ENCODE measurements around the gene PTGER4.
"Not testable (repeated sequence)": the region's sequence is repeated elsewhere in the genome, so short reads cannot be mapped to it uniquely, and the experiment has no call there.

Gene PTGER4

DNA sequence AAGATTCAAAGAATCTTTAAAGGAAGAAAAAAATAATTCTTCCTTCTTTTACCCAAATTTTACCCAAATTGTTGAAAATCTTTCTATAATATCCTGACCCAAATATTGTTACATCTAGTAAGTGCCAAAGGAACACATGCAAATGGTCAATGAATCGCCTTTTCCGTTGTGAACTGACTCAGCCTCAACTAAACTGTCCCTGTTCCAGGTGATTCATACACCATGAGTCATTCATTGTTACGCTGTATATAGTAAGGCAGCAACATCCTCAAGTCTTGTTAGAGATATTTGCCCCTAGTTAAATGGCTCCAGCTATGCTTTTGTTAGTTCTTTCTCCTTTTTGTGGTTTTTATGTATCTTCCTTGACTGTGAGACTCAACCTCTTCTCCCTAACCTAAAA is 9.7 kb downstream of the PTGER4 start:
- DNase-seq (ENCODE audit: low read depth, low spot score): no peak

DNA sequence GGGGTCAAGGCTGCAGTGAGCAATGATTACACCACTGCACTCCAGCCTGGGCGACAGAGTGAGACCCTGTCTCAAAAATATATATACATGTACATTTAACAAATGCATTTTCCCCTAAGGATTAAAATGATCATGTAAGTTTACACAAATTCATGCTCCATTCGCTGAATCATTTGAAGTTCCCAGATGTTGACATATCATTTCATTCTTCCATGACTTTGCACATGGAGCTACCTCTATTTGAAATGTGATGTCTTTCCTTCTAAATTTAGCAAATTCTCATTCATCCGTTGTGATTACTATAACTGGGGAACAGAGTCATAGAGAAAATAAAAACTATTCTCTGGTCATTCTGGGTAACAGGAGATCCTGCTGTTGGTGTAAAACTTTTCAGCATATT is 10.6 kb downstream of the PTGER4 start:
- DNase-seq (ENCODE audit: low read depth, low spot score): no peak

DNA sequence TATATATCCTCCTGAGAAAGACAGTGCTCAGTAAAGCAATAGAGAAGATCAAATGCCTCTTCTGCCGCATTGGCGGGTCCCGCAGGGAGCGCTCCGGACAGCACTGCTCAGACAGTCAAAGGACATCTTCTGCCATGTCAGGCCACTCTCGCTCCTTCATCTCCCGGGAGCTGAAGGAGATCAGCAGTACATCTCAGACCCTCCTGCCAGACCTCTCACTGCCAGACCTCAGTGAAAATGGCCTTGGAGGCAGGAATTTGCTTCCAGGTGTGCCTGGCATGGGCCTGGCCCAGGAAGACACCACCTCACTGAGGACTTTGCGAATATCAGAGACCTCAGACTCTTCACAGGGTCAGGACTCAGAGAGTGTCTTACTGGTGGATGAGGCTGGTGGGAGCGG is 12.2 kb downstream of the PTGER4 start:
- DNase-seq (ENCODE audit: low read depth, low spot score): no peak

- no peak for DNase-seq (ENCODE audit: low read depth, low spot score)
These were observed 14.7 kb downstream of the PTGER4 start for GRCh38 chr5:40694433-40694832.

DNA sequence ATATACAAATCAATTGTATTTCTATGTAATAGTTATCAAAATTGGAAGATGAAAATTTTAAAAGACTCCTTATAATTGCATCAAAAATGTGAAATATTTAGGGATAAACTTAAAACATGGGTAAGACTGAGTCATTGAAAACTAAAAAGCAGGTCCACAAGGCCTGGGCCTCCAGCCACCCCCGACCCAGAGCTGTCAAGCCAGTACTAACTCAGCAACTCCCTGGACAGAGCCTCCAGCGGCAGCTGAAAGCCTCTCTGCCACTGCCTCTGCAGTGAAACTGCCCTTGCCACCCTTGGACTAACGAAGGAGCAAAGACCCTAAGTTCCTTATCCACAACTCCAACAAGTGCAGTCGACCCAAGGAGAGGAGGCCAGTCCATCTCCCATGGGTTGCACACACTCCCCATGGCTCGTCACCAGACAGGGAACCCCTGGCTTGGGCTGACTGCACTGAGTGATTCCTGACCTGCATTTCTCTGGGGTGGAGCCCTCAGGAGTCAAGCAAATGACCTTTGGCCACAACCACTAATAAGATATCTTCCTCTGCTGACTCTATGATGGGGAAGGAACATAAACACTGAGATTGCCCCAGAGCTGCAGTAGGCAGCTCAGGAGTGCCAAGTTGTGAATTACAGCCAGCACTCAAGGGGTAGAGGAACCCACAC is 20.5 kb downstream of the PTGER4 start:
- DNase-seq (ENCODE audit: low read depth, low spot score): no peak

GRCh38 chr5:40702027-40702426 is 22.3 kb downstream of the PTGER4 start:
- DNase-seq (ENCODE audit: low read depth, low spot score): not testable (repeated sequence)

DNA sequence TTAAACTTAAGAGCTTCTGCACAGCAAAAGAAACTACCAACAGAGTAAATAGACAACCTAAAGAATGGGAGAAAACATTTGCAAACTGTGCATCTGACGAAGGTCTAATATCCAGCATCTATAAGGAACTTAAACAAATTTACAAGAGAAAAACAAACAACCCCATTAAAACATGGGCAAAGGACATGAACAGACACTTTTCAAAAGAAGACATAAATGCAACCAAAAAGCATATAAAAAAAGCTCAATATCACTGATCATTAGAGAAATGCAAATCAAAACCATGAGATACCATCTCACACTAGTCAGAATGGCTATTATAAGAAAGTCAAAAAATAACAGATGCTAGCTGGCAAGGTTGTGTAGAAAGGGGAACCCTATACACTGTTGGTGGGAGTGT is 25.8 kb downstream of the PTGER4 start:
- DNase-seq (ENCODE audit: low read depth, low spot score): not testable (repeated sequence)

- DNase-seq (ENCODE audit: low read depth, low spot score): not testable (repeated sequence)
These were observed 30.9 kb downstream of the PTGER4 start for GRCh38 chr5:40710575-40710974.

DNA sequence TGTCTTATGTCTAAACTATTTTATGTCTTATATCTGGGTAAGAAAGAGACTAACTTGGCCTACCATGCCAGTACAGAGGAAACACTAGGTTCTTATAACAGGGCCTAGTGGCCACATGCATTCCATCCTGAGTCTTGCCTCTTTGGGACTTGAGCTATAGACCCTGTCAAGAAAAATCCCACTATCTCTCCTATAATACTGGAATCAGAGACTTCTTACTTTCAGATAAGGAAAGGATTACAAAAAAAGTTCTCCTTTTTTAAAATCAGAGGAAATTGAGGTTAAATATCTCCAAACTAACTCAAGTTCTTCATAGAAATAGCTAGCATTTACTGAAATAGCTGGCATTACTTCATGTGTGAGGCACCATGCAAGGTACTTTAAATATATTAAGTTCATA is 34.3 kb downstream of the PTGER4 start:
- no peak for DNase-seq (ENCODE audit: low read depth, low spot score)

DNA sequence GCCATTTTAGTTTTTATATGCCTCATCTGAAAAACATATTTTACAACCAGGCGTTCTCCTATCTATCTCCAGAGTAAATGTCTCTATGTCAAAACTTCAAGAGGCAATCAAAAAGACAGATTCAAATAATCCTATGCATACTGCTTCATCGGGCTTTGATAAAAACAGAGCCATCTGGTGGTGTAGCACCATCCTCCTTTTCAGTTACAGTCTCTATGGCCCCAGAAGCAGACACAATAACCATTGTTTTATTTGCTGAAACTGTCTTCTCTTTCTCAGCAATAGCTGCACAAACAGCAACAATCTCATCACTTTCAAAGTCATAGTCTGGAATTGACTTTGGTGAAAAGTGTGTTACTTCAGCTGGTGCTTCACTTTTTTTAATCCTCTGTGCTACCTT is 36.3 kb downstream of the PTGER4 start:
- DNase-seq (ENCODE audit: low read depth, low spot score): no peak

DNA sequence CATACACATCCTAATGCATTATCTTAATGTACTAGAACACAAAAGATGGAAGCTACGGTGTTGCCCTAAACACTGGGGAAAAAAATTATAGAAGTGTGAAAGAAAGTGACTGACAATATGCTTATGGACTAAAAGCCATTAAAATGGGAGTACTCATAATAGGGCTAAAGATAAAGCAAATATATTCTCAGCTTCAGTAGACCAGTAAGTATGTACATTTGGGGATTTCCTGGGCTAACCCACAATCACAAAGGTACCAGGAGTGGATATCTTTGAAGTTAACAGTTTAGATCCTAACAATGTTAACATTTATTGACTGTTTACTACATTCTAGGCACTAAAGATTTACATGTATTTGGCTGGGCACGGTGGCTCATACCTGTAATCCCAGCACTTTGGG is 36.9 kb downstream of the PTGER4 start:
- no peak for DNase-seq (ENCODE audit: low read depth, low spot score)

- no peak for DNase-seq (ENCODE audit: low read depth, low spot score)
These were observed 37.6 kb downstream of the PTGER4 start for GRCh38 chr5:40717281-40717680.

DNA sequence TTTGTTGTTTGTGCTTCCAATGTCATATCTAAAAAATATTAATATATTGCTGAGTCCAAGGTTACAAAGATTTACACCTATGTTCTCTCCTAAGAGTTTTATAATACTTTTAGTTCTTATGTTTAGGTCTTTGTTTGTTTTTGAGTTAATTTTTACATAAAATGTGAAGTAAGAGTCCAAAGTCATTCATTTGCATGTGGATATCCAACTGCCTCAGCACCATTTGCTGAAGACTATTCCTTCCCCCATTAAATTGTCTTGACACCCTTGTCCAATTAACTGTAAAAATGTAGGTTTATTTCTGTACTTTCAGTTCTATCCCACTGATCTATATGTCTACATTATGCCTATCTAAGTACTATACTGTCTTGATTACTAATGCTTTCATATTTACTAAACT is 40.4 kb downstream of the PTGER4 start:
- no peak for DNase-seq (ENCODE audit: low read depth, low spot score)

DNA sequence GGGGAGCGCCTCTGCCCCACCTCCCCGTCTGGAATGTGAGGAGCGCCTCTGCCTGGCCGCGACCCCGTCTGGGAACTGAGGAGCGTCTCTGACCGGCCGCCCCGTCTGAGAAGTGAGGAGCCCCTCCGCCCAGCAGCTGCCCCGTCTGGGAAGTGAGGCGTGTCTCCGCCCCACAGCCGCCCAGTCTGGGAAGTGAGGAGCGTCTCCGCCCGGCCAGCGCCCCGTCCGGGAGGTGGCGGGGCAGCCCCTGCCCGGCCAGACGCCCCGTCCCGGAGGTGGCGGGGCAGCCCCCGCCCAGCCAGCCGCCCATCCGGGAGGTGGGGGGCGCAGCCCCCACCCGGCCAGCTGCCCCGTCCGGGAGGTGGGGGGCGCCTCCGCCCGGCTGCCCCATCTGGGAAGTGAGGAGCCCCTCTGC is 42.8 kb downstream of the PTGER4 start:
- DNase-seq (ENCODE audit: low read depth, low spot score): not testable (repeated sequence)

GRCh38 chr5:40733434-40733833 is 53.7 kb downstream of the PTGER4 start:
- DNase-seq (ENCODE audit: low read depth, low spot score): no peak

GRCh38 chr5:40733879-40734563 is 54.3 kb downstream of the PTGER4 start:
- DNase-seq (ENCODE audit: low read depth, low spot score): no peak

DNA sequence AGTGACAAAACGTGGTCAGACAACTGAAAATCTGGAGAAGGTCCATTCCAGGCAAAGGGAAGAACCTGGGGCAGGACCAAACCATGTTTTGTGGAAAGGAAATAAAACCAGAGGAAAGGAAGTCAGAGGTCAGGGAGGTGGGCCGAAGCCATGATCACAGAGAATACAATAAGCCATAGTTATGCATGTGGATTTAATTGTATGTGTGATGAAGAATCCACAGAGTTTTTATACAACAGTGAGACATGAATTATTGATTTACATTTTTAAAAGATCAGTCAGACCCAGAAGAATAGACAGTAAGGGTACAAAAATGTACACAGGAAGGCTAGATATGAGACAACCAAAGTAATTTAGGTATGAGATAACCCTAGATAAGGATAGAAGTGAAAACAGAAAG is 55.3 kb downstream of the PTGER4 start:
- no peak for DNase-seq (ENCODE audit: low read depth, low spot score)

DNA sequence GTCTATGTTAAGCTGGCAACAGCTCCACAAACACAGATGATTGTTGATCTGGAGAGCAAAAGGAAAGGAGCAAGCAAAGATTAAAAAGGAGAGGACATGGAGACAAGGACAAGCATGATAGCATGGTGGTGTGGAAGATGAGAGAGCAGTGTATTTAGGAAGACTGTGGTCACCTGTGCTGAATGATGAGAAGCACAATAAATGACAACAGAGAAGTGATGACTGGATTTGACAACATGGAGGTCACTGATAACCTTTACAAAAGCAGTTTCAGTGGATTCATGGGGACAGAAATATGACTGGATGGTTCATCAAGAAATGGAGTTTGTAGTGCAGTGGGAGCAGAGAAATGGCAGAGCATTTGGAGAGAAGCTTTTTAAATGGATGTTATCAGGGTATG is 55.9 kb downstream of the PTGER4 start:
- DNase-seq (ENCODE audit: low read depth, low spot score): no peak

DNA sequence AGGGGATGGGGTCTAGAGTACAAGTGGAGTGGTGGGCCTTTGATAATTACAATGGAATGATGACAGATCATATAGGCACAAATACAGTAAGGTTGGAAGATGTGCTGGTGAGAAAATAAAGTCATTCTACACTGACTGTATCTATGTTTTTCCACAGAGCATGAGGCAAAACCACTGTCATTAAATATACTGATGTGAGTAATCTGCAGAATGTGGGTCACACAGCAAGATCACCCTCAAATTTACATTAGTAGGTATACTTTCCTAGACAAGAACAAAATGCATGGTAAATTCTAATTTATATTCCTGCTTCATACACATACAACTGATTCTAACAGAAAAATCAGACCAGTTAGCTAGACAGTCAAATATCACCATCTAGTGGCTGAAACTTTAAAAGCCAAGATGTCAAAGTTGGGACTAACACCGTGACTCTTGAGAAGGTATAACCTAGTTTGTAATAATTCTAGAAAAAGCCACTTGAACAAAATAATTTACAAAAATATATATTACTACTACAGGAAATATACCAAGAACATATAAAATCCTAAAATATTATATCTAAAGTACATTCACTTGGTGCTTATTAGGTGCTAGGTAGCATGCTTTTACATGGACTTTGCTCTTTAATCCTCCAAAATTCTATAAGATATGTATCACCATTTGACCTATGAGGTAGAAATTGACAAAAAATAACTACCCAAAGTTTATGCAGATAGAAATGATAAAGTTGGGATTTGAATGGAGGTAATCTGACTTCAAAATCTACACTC is 56.6 kb downstream of the PTGER4 start:
- no peak for DNase-seq (ENCODE audit: low read depth, low spot score)

DNA sequence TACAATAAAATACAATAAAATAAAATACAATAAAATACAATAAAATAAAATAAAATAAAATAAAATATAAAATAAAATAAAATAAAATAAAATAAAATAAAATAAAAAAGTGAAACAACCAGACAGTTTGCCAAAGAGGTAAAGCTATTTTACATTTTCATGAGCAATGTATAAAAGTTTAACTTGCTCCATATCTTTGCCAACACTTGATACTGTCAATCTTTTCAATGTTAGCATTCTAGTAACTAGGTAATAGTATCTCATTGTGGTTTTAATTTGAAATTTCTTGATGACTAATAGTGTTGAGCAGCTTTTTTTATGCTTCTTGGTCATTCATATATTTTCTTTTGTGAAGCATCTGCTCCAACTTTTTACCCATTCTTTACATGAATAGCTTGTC is 58.8 kb downstream of the PTGER4 start:
- no peak for DNase-seq (ENCODE audit: low read depth, low spot score)
